Activated T-cell treated with anti-CD3 and anti-CD28 coated beads, Interleukin-2, amount 50 U/mL, for 24 hours (primary cell): ENCODE results near the gene ZAR1.

ENCODE experiments used
- DNase-seq: peaks from one replicate; pipeline ENCODE4 v3.0.0-alpha.2; 2020
- H3K27ac Mint-ChIP-seq: 2 replicates; pipeline ENCODE4 v1.8.0; 2020; ENCODE audit warnings: mild to moderate bottlenecking, mixed read lengths
- H3K27me3 Mint-ChIP-seq: 2 replicates; pipeline ENCODE4 v1.8.0; 2020; ENCODE audit warnings: mixed read lengths
- H3K36me3 Mint-ChIP-seq: 2 replicates; pipeline ENCODE4 v1.8.0; 2020; ENCODE audit warnings: low read depth, mixed read lengths
- H3K4me1 Mint-ChIP-seq: 2 replicates; pipeline ENCODE4 v1.8.0; 2020; ENCODE audit warnings: low read depth, mixed read lengths
- H3K4me3 Mint-ChIP-seq: 2 replicates; pipeline ENCODE4 v1.8.0; 2020; ENCODE audit warnings: mild to moderate bottlenecking, moderate library complexity, mixed read lengths
- H3K9me3 Mint-ChIP-seq: 2 replicates; pipeline ENCODE4 v1.8.0; 2020; ENCODE audit warnings: mixed read lengths

ZAR1 gene

DNA sequence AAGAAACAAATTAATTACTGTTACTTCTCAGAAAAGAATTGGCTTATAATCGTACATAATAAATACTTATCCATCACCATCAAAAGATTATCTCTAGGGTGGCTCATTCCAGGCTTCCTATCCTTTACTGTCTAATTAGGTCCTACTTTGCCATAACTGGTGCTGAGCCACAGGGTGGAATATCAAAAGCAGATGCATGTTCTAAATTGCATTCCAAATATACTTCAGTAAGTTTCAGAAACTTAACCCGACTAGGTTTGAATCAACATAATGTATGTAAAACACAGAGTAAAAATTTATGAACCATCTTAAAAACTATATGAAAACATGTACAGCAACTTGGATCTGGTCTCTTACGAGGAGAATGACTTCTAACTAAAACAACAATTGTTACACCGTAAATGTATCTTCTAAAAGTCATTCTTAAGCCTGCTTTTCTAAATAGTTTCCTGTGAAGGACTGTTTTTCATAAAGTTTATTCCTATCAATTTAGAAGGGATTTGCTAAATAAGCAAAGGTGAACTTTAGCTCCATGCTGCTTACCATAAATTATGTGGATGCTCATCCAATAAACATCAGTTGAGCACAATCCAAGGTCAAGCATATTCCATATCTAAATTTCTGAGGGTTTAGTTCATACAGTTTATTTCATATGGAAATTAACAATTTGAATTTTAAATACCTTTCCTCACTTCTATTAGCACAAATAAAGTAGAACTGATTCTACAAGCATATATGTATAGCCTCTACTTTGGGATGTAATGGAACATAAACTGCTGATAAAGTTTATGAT, 13.4 kb downstream of the ZAR1 start:
- DNase-seq: no peak
- H3K36me3 Mint-ChIP-seq: peaks cover 62% of the 10 kb centered on the region
- no peak overlapping the region for H3K27ac Mint-ChIP-seq
- no peaks in the 10 kb centered on the region for H3K27me3 Mint-ChIP-seq
- H3K4me1 Mint-ChIP-seq: peaks cover 25% of the 10 kb centered on the region
- H3K9me3 Mint-ChIP-seq: no peaks in the 10 kb centered on the region
- H3K4me3 Mint-ChIP-seq: no peak overlapping the region

DNA sequence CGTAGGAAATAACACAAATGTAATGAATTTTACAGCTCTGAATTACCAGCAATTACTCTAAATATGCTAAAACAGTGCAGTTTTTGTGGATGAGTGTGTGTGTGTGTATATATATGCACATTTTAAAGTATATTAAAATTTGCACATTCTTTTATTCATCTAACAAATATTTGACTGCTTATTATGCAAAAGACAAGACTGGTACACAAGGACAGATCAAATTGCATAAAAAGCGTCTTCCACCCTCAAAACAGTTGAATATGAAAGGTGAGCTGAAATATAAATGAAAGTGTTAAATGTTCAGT, 13.9 kb downstream of the ZAR1 start:
- no peaks in the 10 kb centered on the region for H3K27me3 Mint-ChIP-seq
- DNase-seq: no peak
- no peak overlapping the region for H3K27ac Mint-ChIP-seq
- peaks cover 63% of the 10 kb centered on the region for H3K36me3 Mint-ChIP-seq
- H3K9me3 Mint-ChIP-seq: no peaks in the 10 kb centered on the region
- no peak overlapping the region for H3K4me3 Mint-ChIP-seq
- peaks cover 21% of the 10 kb centered on the region for H3K4me1 Mint-ChIP-seq

DNA sequence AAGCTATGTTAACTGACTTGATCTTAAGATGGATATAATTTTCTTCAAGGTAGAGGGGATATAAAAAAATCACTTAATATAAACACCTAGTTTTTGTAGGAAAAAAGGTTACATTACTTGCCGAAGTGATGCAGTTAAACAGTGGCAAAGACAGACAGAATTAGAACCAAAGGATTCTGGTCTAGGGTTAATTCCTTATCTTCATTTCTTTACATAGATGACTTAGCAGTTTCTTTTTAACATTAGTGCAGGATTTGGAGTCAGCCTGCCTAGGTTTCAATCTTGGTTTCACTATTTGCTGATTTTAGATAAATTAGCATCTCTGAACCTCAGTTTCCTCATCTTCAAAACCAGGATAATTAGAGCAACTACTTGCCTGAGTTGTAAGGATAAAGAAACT, 14.3 kb downstream of the ZAR1 start:
- Mint-ChIP-seq H3K9me3 (no peaks in the 10 kb centered on the region), H3K4me1 (peaks cover 17% of the 10 kb centered on the region), H3K27me3 (no peaks in the 10 kb centered on the region), H3K27ac (no peak overlapping the region), H3K4me3 (no peak overlapping the region), H3K36me3 (peaks cover 63% of the 10 kb centered on the region)
- DNase-seq: no peak

DNA sequence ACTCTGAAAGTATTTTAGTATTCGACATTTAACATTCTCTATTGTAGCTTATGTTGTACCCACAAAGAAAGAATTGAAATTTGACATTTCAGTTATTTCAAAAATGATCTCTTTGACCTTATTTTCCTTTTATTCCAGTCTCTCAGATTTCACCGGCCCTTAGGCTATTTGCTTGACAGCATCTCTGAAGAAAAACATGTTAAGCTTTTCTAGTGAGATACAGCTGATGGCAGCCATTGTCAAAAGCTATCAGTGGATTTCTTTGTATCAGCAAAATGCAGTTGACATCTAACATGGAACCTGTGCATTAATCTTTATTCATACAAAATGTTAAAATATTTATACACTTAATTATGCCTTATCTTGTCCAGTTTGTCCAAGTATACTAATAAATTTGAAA, 16.7 kb downstream of the ZAR1 start:
- no peak overlapping the region for H3K4me3 Mint-ChIP-seq
- no peak for DNase-seq
- peaks cover 5% of the 10 kb centered on the region for H3K4me1 Mint-ChIP-seq
- H3K27me3 Mint-ChIP-seq: no peaks in the 10 kb centered on the region
- H3K36me3 Mint-ChIP-seq: peaks cover 67% of the 10 kb centered on the region
- H3K9me3 Mint-ChIP-seq: no peaks in the 10 kb centered on the region
- H3K27ac Mint-ChIP-seq: no peak overlapping the region

DNA sequence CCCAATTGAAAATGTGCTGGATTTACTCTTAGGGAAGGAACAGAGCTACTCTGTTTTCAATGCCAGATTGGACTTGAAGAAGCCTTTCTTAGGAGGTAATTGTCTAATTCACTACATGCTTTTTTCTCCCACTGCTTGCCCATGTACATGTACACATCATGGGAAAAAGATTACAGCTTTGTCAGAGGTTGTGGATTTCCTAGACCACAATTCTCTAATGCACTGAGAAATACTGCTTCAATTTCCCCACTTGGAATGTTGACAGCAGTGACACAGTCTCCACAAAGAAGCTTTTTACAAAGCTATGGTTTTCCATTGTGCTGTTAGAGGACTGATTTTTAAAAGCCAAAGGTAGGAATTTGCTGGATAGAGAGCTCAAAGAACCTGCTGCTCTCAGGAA, 19.5 kb downstream of the ZAR1 start:
- peaks cover 78% of the 10 kb centered on the region for H3K36me3 Mint-ChIP-seq
- H3K4me1 Mint-ChIP-seq: no peaks in the 10 kb centered on the region
- H3K27me3 Mint-ChIP-seq: no peaks in the 10 kb centered on the region
- no peak for DNase-seq
- no peak overlapping the region for H3K27ac Mint-ChIP-seq
- no peaks in the 10 kb centered on the region for H3K9me3 Mint-ChIP-seq
- no peak overlapping the region for H3K4me3 Mint-ChIP-seq

DNA sequence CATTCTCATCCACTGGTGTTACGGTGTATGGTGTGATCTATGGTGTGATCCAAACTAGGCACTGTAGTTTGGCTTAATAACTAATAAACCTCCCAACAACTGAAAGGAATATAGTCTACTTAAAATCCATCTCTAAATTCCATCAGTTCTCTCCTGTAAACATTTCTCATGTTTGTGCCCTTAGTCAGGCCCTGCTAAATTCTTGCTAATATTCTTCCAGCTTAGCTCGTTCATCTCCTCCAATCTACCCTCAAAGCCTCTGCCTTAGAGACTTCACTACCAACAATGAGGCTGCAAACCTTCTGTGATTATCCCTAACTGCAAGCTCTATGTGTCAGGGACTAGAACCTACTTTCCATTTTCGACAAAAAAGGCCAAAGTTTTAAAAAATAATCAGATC, 28.1 kb downstream of the ZAR1 start:
- DNase-seq: no peak
- Mint-ChIP-seq H3K4me3 (no peak overlapping the region), H3K36me3 (peaks cover 82% of the 10 kb centered on the region), H3K27me3 (no peaks in the 10 kb centered on the region), H3K4me1 (no peaks in the 10 kb centered on the region), H3K27ac (no peak overlapping the region), H3K9me3 (no peaks in the 10 kb centered on the region)

DNA sequence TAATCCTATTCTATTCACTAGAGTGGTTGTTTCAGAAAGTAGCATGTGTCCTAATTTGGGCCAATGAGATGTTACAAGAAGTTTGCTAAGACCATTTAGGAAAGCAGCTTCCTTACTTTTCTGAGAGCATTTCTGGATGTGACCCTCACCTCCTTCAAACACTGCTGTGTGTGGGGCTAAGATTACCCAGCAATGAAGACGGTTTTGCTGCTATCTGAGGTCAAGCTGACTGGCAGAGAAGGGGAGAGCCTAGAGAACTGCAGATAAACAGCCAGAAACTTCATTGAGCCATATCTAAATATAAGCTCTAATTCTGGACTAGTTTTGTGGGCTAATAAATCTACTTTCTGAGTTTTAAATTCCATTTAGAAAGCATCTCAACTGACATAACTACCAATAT, 36.4 kb downstream of the ZAR1 start:
- peaks cover 90% of the 10 kb centered on the region for H3K36me3 Mint-ChIP-seq
- no peak for DNase-seq
- H3K4me1 Mint-ChIP-seq: no peaks in the 10 kb centered on the region
- no peak overlapping the region for H3K4me3 Mint-ChIP-seq
- H3K27ac Mint-ChIP-seq: no peak overlapping the region
- H3K27me3 Mint-ChIP-seq: no peaks in the 10 kb centered on the region
- no peaks in the 10 kb centered on the region for H3K9me3 Mint-ChIP-seq

DNA sequence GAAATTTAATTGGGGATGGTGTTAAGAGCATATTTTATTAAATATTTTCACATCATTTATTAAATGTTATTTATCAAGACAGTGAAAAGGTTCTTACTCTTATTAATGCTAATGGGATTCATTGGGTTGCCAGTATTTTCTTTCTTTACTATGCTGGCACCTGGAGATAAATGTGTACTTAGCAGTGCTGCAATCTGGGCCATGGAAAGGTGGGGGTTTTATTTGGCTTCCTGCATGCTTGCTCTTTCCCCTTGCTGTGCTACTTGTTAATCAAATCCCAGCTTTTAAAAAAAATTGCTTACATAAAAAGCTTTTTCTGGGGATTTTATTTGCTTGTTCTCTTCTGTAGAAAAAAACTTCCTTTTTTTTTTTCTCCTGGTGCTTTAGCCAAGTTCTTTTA, 48.3 kb downstream of the ZAR1 start:
- no peaks in the 10 kb centered on the region for H3K4me1 Mint-ChIP-seq
- no peaks in the 10 kb centered on the region for H3K9me3 Mint-ChIP-seq
- no peaks in the 10 kb centered on the region for H3K27me3 Mint-ChIP-seq
- H3K4me3 Mint-ChIP-seq: no peak overlapping the region
- no peak overlapping the region for H3K27ac Mint-ChIP-seq
- peaks cover 78% of the 10 kb centered on the region for H3K36me3 Mint-ChIP-seq
- no peak for DNase-seq

DNA sequence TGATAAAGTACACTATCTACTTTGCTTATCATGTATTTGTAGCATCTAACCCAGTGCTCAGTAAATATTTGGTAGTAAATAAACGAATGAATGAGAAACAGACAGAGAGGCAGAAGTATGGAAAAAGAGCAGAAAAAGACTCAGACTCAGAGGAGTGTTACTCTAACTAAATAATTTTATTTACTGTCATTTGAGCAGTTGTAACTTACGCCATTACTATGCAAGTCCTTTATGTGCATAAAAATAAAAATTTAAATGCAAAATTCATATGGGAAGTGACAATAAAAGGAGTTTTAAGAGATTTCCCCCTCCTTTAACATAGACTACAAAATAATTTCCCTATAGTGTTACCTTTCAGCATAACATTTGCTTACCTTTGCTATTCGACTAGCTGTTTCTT, 49.5 kb downstream of the ZAR1 start:
- H3K9me3 Mint-ChIP-seq: no peaks in the 10 kb centered on the region
- H3K27ac Mint-ChIP-seq: no peak overlapping the region
- H3K27me3 Mint-ChIP-seq: no peaks in the 10 kb centered on the region
- no peak overlapping the region for H3K4me3 Mint-ChIP-seq
- DNase-seq: no peak
- no peaks in the 10 kb centered on the region for H3K4me1 Mint-ChIP-seq
- H3K36me3 Mint-ChIP-seq: peaks cover 79% of the 10 kb centered on the region

DNA sequence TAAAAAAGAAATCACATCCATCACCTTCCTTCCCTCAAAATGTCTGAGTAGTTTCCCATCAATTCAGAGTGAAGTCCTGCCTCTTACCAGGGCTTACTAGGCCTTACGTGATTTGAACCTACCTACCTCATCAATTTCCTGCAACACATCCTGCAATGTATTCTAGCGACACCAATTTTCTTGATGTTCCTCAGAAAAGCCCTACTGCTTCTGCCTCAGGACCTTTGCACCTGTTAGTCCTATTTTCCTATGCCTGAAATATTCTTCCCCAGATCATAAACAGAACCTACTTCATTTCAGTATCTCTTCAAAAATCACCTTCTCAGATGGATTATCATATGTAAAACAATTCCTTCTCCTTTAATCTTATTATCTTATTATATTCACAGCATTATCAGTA, 52.8 kb downstream of the ZAR1 start:
- no peaks in the 10 kb centered on the region for H3K9me3 Mint-ChIP-seq
- H3K27me3 Mint-ChIP-seq: no peaks in the 10 kb centered on the region
- peaks cover 78% of the 10 kb centered on the region for H3K36me3 Mint-ChIP-seq
- H3K4me3 Mint-ChIP-seq: no peak overlapping the region
- H3K27ac Mint-ChIP-seq: no peak overlapping the region
- H3K4me1 Mint-ChIP-seq: no peaks in the 10 kb centered on the region
- no peak for DNase-seq

DNA sequence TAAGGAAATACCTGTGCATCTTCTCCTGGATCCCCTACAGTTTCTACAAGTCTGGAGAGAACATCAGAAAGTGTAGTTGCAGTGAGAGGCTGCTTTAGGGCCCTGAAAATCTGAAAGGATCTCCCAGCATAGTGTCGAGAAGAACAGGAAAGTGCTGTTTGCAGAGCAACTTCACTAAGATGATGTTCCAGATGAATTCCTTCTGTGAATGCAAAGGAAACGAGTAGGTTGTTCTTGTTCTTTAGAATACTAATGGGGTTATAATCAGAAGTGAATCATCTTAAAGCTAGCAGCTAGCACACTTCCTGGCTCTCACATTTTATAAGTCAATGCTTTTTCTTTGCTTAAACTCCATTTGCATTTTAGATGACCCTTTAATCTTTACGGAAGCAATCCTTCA, 53.7 kb downstream of the ZAR1 start:
- H3K9me3 Mint-ChIP-seq: no peaks in the 10 kb centered on the region
- no peak overlapping the region for H3K4me3 Mint-ChIP-seq
- DNase-seq: no peak
- H3K36me3 Mint-ChIP-seq: peaks cover 86% of the 10 kb centered on the region
- peaks cover 3% of the 10 kb centered on the region for H3K4me1 Mint-ChIP-seq
- H3K27ac Mint-ChIP-seq: no peak overlapping the region
- H3K27me3 Mint-ChIP-seq: no peaks in the 10 kb centered on the region
